HepG2 (cell line): ENCODE results near the gene MRPL28. TPM values are rescaled to one million over a fixed set of nuclear protein-coding genes. Genes with fewer than 3 reads are reported as not detected.
A peak's percentile ranks its signal among the peaks of the same experiment; 100 is the strongest.

Experiments used
- ATM ChIP-seq: fragments of 450-650 bp; IDR thresholded peaks from 2 replicates; pipeline ENCODE4 v1.7.1; 2017; ENCODE audit warnings: mild to moderate bottlenecking, borderline replicate concordance
- HNRNPK ChIP-seq: fragments of 200-400 bp; formaldehyde crosslinking; IDR thresholded peaks from 2 replicates; pipeline ENCODE4 v1.6.1; 2018; ENCODE audit warnings: low read length, low read depth, moderate library complexity, mild to moderate bottlenecking; ENCODE audit not compliant: poor library complexity, severe bottlenecking
- MIXL1 ChIP-seq: IDR thresholded peaks from 2 replicates; pipeline ENCODE4 v1.6.1; 2016
- MTF2 ChIP-seq: sonication (generic); formaldehyde crosslinking; IDR thresholded peaks from 2 replicates; pipeline ENCODE4 v1.5.0; 2020; ENCODE audit warnings: missing genetic modification reagents, borderline replicate concordance
- NR2F1 ChIP-seq, 2 experiments: fragments of 450-650 bp in 1 of 2; formaldehyde crosslinking in 1 of 2; IDR thresholded peaks; 2 replicates each; pipeline versions ENCODE4 v1.5.0 to v1.6.1; 2016 to 2020; ENCODE audit warnings: mild to moderate bottlenecking in 1 of 2, missing compliant biosample characterization in 1 of 2, missing genetic modification reagents in 1 of 2, moderate library complexity in 1 of 2
- RNF219 ChIP-seq: sonication (generic); formaldehyde crosslinking; IDR thresholded peaks from 2 replicates; pipeline ENCODE4 v1.5.0; 2020; ENCODE audit warnings: mild to moderate bottlenecking, missing genetic modification reagents
- ZNF138 ChIP-seq: sonication (generic); formaldehyde crosslinking; IDR thresholded peaks from 2 replicates; pipeline ENCODE4 v1.5.0; 2020; ENCODE audit warnings: mild to moderate bottlenecking, low read depth, missing genetic modification reagents
- ZNF589 ChIP-seq: sonication (generic); formaldehyde crosslinking; conservative IDR thresholded peaks from 2 replicates; pipeline ENCODE4 v1.8.0; 2022; ENCODE audit warnings: mild to moderate bottlenecking, moderate library complexity, missing genetic modification reagents
- ZNF841 ChIP-seq: sonication (generic); formaldehyde crosslinking; IDR thresholded peaks from 2 replicates; pipeline ENCODE4 v1.8.1; 2023; ENCODE audit warnings: missing genetic modification reagents, borderline replicate concordance
- ZSCAN29 ChIP-seq: sonication (generic); formaldehyde crosslinking; conservative IDR thresholded peaks from 2 replicates; pipeline ENCODE4 v1.4.0; 2020; ENCODE audit warnings: mild to moderate bottlenecking, missing genetic modification reagents
- polyA plus RNA-seq, 8 experiments: library from polyadenylated mRNA; depleted of rRNA in 3 of 8; stranded (reverse) in 7 of 8; unstranded in 1 of 8; fragments of >200 nt; fragmentation: Illumina TruSeq in 4 of 8; extraction: Trizol in 4 of 8; gene quantifications; 2 replicates each; pipeline versions ENCODE4 v1.2.1 to v1.2.3, GENCODE V29; 2011 to 2016; ENCODE audit warnings: low read depth in 4 of 8, missing spikeins in 1 of 8, mixed read lengths in 1 of 8; ENCODE audit not compliant: insufficient read depth in 1 of 8
- total RNA-seq, 5 experiments: library from RNA; depleted of rRNA; stranded (reverse); fragments of >200 nt; fragmentation: Illumina TruSeq; extraction: Trizol; gene quantifications; 2 replicates each; pipeline ENCODE4 v1.2.3, GENCODE V29; 2016; ENCODE audit warnings: low read depth in 1 of 5
- TF ChIP-seq, protein P1 (sequence below): sonication (generic); formaldehyde crosslinking; IDR thresholded peaks from 2 replicates; pipeline ENCODE4 v1.9.0; 2021; ENCODE audit warnings: mild to moderate bottlenecking, missing genetic modification reagents
- TF ChIP-seq, protein P2 (sequence below): sonication (generic); formaldehyde crosslinking; IDR thresholded peaks from 2 replicates; pipeline ENCODE4; 2020; ENCODE audit warnings: missing genetic modification reagents, mild to moderate bottlenecking, borderline replicate concordance

The MRPL28 gene
- total and polyA plus RNA-seq, 2 of the 13 experiments (the other 11 are each of a cell fraction or from before 2014, with no cell fraction given) = 114 to 135 TPM

DNA sequence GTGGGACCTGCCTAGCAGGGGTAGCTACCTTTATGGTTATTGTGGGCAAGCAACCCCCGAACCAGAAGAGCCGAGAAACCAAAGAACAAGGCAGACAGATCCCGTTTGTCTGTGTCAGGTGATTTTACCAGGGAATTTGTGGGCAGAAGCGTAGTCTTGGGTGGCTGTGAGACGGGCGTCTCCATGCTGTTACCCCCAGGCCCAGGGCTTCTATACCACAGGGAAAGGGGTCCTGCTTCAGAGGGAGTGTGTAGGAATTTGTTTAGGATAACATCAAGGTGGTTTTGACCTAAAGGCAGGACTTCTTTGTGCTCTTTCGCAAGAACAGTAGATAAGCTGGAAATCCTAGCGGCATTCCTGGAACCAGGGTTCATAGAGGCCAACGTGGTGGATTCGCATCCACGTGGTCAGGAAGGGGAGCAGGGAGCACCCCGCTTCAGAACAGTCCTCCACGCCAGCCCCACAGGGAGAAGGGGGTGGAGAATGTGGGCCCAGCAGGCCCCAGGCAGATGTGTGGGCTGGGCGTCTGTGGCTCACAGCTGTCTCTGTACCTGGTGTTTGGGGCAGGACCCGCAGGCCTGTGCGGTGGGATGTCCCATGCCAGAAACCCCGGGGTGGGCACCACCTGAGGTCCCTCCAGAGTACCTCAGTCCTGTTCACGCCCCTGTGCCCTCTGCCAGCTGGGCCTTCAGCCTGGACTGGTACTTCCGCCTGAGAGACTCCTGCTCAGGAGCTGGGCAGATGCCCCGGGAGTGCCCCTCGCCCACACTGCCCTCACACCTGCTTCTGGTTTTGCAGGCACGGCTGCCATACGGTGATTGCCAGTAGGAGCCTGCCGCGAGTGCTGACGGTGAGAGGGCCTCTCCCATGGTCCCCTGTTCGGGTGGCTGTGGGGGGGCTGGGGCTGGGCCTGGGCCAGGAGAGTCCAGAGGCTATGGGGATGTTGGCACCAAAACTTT is 35.5 kb upstream of the MRPL28 start (continued):
- TF ChIP-seq, protein P1, sequence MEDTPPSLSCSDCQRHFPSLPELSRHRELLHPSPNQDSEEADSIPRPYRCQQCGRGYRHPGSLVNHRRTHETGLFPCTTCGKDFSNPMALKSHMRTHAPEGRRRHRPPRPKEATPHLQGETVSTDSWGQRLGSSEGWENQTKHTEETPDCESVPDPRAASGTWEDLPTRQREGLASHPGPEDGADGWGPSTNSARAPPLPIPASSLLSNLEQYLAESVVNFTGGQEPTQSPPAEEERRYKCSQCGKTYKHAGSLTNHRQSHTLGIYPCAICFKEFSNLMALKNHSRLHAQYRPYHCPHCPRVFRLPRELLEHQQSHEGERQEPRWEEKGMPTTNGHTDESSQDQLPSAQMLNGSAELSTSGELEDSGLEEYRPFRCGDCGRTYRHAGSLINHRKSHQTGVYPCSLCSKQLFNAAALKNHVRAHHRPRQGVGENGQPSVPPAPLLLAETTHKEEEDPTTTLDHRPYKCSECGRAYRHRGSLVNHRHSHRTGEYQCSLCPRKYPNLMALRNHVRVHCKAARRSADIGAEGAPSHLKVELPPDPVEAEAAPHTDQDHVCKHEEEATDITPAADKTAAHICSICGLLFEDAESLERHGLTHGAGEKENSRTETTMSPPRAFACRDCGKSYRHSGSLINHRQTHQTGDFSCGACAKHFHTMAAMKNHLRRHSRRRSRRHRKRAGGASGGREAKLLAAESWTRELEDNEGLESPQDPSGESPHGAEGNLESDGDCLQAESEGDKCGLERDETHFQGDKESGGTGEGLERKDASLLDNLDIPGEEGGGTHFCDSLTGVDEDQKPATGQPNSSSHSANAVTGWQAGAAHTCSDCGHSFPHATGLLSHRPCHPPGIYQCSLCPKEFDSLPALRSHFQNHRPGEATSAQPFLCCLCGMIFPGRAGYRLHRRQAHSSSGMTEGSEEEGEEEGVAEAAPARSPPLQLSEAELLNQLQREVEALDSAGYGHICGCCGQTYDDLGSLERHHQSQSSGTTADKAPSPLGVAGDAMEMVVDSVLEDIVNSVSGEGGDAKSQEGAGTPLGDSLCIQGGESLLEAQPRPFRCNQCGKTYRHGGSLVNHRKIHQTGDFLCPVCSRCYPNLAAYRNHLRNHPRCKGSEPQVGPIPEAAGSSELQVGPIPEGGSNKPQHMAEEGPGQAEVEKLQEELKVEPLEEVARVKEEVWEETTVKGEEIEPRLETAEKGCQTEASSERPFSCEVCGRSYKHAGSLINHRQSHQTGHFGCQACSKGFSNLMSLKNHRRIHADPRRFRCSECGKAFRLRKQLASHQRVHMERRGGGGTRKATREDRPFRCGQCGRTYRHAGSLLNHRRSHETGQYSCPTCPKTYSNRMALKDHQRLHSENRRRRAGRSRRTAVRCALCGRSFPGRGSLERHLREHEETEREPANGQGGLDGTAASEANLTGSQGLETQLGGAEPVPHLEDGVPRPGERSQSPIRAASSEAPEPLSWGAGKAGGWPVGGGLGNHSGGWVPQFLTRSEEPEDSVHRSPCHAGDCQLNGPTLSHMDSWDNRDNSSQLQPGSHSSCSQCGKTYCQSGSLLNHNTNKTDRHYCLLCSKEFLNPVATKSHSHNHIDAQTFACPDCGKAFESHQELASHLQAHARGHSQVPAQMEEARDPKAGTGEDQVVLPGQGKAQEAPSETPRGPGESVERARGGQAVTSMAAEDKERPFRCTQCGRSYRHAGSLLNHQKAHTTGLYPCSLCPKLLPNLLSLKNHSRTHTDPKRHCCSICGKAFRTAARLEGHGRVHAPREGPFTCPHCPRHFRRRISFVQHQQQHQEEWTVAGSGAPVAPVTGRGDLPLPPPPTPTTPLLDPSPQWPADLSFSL (CRISPR knock-in tag) = no peak
- TF ChIP-seq NR2F1 (CRISPR knock-in tag; IDR thresholded peaks at IDR 0.05) (peak in 1 of 2 experiments; percentile 62; a peak in 3 of 4 replicates), RNF219 (CRISPR knock-in tag) (0 out of 2 replicates have a peak, but pooled peaks have one; percentile 32), ATM (no peak), ZNF138 (CRISPR knock-in tag) (no peak), HNRNPK (no peak), ZSCAN29 (CRISPR knock-in tag) (peak; percentile 84; the same call in 1 of the 2 replicates), MTF2 (no peak), ZNF589 (CRISPR knock-in tag) (no peak), ZNF841 (CRISPR knock-in tag) (no peak), MIXL1 (peak; percentile 60; the same call in 1 of the 2 replicates)
- TF ChIP-seq, protein P2, sequence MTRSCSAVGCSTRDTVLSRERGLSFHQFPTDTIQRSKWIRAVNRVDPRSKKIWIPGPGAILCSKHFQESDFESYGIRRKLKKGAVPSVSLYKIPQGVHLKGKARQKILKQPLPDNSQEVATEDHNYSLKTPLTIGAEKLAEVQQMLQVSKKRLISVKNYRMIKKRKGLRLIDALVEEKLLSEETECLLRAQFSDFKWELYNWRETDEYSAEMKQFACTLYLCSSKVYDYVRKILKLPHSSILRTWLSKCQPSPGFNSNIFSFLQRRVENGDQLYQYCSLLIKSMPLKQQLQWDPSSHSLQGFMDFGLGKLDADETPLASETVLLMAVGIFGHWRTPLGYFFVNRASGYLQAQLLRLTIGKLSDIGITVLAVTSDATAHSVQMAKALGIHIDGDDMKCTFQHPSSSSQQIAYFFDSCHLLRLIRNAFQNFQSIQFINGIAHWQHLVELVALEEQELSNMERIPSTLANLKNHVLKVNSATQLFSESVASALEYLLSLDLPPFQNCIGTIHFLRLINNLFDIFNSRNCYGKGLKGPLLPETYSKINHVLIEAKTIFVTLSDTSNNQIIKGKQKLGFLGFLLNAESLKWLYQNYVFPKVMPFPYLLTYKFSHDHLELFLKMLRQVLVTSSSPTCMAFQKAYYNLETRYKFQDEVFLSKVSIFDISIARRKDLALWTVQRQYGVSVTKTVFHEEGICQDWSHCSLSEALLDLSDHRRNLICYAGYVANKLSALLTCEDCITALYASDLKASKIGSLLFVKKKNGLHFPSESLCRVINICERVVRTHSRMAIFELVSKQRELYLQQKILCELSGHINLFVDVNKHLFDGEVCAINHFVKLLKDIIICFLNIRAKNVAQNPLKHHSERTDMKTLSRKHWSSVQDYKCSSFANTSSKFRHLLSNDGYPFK = no peak; the same call in 1 of the 2 replicates
